Calu3 (cell line): ENCODE measurements around the gene NUP214. TPM values are rescaled to one million over a fixed set of nuclear protein-coding genes. Genes with fewer than 3 reads are reported as not detected.

Source experiments
- BruUV-seq: library from RNA; stranded (reverse); fragments of 400-500 nt; replicated peaks from 2 replicates; lab custom pipeline; 2021; lab: Mats Ljungman, UMichigan
- CTCF ChIA-PET: fragments of 300-600 bp; sonication (Branson Sonifier 250); formaldehyde crosslinking; loops from one replicate; lab custom pipeline; 2022; ENCODE audit warnings: antibody characterized with exemption; lab: Charles Lee
- DNase-seq: peaks from one replicate; pipeline ENCODE4 v3.0.0; 2022
- H3K27ac Mint-ChIP-seq: one replicate; pipeline ENCODE4 v1.8.0; 2022; ENCODE audit warnings: mixed read lengths; ENCODE audit not compliant: unreplicated experiment
- H3K27me3 Mint-ChIP-seq: one replicate; pipeline ENCODE4 v1.8.0; 2022; ENCODE audit warnings: mixed read lengths; ENCODE audit not compliant: unreplicated experiment
- H3K36me3 Mint-ChIP-seq: one replicate; pipeline ENCODE4 v1.8.0; 2022; ENCODE audit warnings: mild to moderate bottlenecking, moderate library complexity, mixed read lengths; ENCODE audit not compliant: insufficient read depth, unreplicated experiment
- H3K4me1 Mint-ChIP-seq: one replicate; pipeline ENCODE4 v1.8.0; 2022; ENCODE audit warnings: mild to moderate bottlenecking, low read depth, mixed read lengths; ENCODE audit not compliant: unreplicated experiment
- H3K4me3 Mint-ChIP-seq: one replicate; pipeline ENCODE4 v1.8.0; 2022; ENCODE audit warnings: mild to moderate bottlenecking, low read depth, moderate library complexity, mixed read lengths; ENCODE audit not compliant: unreplicated experiment
- H3K9me3 Mint-ChIP-seq: one replicate; pipeline ENCODE4 v1.8.0; 2022; ENCODE audit warnings: low read depth, mixed read lengths; ENCODE audit not compliant: unreplicated experiment
- intact Hi-C: fragments of 100-400 bp; cut with micrococcal nuclease; formaldehyde crosslinking; loops from one replicate; pipeline ENCODE4 v1.10.0; 2022; ENCODE audit not compliant: unreplicated experiment
- total RNA-seq: library from RNA; stranded (reverse); gene quantifications from 2 replicates; pipeline ENCODE4 v1.2.3, GENCODE V29; 2022
- TF ChIP-seq, protein P1 (sequence below): fragments of 200-600 bp; IDR thresholded peaks from one replicate; pipeline ENCODE4 v1.8.0; 2022; ENCODE audit warnings: antibody characterized with exemption; ENCODE audit not compliant: unreplicated experiment

Gene NUP214
- total RNA-seq, 1 experiment from 2014 or later: 50.0 TPM

DNA sequence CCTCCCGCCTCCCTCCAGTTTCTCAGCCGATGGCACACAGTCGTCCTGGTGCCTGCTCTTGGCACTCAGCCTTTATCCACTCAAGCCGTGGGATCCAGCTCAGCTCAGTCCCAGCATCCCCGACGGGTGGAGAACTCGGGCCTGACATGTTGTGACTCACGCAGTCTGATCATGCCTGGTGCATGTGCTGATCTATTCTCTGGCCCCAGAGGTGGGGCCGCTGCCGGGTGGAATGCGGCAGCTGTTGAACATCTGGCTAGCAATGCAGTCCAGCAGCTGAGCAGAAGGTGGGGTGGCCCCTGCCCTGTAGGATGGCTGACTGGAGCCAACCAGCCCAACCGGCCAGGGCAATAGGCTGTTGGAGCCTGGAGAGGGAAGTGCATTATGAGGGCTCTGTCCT, 30.8 kb upstream of the NUP214 start:
- DNase-seq: no peak
- Mint-ChIP-seq H3K36me3 (peaks cover 23% of the 10 kb centered on the region), H3K4me1 (no peaks in the 10 kb centered on the region), H3K27me3 (peaks cover 27% of the 10 kb centered on the region), H3K9me3 (no peaks in the 10 kb centered on the region), H3K4me3 (no peak overlapping the region), H3K27ac (no peak overlapping the region)
- CTCF ChIA-PET: interaction anchor here (0.7 kb wide), 1 partner anchor 177 kb away, joined by 3 read pairs; no protein-coding TSS in a partner anchor
- no TSS peak for BruUV-seq
- TF ChIP-seq, protein P1, sequence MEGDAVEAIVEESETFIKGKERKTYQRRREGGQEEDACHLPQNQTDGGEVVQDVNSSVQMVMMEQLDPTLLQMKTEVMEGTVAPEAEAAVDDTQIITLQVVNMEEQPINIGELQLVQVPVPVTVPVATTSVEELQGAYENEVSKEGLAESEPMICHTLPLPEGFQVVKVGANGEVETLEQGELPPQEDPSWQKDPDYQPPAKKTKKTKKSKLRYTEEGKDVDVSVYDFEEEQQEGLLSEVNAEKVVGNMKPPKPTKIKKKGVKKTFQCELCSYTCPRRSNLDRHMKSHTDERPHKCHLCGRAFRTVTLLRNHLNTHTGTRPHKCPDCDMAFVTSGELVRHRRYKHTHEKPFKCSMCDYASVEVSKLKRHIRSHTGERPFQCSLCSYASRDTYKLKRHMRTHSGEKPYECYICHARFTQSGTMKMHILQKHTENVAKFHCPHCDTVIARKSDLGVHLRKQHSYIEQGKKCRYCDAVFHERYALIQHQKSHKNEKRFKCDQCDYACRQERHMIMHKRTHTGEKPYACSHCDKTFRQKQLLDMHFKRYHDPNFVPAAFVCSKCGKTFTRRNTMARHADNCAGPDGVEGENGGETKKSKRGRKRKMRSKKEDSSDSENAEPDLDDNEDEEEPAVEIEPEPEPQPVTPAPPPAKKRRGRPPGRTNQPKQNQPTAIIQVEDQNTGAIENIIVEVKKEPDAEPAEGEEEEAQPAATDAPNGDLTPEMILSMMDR: no peak
- intact Hi-C loops: no loop called here

DNA sequence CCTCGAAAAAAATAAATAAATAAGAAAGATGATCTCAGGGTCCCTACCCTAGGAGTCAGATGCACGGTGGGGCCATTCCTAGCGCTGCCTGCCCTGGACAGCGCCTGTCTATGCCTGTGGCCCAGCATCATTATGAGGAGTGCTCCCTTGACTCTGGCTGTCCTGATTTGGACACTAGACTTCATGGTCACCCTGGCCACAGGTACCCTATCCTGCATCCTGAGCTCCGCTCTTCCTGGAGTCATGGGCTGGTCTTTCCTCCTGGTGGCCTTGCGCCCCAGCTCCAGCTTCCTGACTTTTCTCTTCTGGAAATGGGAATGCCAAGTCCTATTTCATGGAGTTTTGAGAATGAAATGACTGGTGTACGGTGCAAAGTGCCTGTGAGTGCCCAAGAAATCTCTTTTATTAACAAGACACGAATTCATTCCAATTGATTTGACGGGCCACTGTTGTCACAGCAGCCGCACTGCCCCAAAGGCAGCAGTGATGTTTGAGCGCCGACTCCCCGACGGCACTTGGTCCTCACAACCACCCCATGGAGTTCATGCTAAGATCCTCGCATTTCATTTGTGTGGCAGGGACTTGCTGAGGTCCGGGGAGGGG, 29.6 kb upstream of the NUP214 start:
- Mint-ChIP-seq H3K27ac (no peak overlapping the region), H3K36me3 (peaks cover 23% of the 10 kb centered on the region), H3K4me3 (peak overlapping the region; percentile 71), H3K27me3 (peaks cover 27% of the 10 kb centered on the region), H3K4me1 (no peaks in the 10 kb centered on the region), H3K9me3 (no peaks in the 10 kb centered on the region)
- DNase-seq: no peak
- CTCF ChIA-PET: no interaction called here
- TF ChIP-seq, protein P1: no peak
- intact Hi-C loops: no loop called here
- no TSS peak for BruUV-seq

DNA sequence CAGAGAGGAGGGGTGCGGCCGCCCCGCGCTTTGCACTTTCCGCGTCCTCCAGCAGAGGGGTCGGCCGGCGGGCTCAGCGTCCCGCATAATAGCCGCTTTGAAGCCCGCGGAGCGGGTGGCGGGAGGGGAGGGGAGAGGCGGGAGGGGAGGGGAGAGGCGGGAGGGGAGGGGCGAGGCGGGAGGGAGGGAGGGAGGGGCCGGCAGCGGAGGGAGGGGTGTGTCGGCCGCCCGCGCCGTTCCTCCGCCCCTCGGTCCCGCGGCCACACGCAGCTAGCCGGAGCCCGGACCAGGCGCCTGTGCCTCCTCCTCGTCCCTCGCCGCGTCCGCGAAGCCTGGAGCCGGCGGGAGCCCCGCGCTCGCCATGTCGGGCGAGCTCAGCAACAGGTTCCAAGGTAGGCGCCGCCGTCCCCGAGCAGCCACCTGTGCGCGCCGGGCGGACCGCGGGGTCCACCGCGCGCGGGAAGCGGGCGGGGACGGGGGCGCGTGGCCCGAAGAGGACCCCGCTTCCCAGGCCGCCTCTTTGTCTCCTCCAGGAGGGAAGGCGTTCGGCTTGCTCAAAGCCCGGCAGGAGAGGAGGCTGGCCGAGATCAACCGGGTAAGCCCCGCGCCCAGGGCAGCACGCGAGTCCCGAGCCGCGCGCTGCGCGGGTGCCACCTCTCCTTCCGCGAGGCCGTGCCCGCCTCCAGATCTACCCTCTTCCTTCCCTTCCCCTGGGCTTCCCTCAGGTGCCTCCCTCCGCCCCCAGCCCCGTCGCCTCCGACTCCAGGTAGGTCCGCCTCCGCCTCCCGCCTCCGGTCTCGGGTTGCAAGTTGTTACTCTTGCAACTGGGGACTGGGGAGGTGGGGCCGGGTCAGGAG, 28.9 kb upstream of the NUP214 start, which contains the start of gene AIF1L:
Gene AIF1L, plus strand, starts transcription at position 263 of the 857 bp plus-strand sequence. Its CDS starts 99 bp downstream, at position 362.
- Mint-ChIP-seq H3K27me3 (peaks cover 27% of the 10 kb centered on the region), H3K36me3 (peaks cover 23% of the 10 kb centered on the region), H3K4me3 (peak within 1 kb of the TSS; percentile 71), H3K4me1 (no peaks in the 10 kb centered on the region), H3K9me3 (no peaks in the 10 kb centered on the region), H3K27ac (no peak within 1 kb of the TSS)
- CTCF ChIA-PET: no interaction called here
- DNase-seq: peak; percentile 61
- no TSS peak for BruUV-seq
- intact Hi-C loops: no loop called here
- TF ChIP-seq, protein P1: no peak

DNA sequence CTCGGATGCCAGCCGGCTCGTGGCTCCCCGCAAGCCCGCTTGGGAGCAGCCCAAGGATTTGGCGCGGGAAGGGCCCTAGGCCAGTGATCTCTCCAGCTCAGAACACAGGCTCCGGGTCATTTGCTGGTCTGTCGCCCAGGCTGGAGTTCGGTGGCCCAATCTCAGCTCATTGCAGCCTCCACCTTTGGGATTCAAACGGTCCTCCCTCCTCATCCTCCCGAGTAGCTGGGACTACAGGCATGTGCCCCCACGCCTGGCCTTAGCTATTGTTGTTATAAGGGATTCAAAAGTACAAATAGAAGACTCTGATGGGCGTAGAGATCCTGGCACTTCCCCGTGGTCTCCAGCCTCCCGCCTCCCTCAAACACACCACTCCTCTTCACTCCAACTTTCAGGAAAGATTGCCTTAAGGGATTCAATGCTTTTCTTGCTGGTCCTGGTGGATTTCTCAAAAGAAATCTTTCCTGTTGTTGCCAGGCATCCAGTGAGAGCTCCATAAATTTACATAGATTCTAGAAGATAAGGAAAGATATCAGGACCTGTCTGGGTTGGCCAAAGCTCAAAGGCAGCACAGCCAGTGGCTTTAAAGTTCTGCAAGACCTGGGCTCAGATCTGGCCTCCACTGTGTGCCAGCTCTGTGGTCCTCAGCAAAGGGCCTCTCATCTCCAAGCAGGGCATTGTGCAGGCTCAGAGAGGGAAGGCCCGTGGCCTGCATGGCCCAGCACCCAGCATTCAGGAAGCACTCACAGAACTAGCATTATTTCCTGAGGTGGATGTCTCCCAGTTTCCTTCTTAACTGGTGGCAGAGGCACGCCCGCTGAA, 28.0 kb upstream of the NUP214 start:
- TF ChIP-seq, protein P1: no peak
- H3K27ac Mint-ChIP-seq: no peak overlapping the region
- H3K4me1 Mint-ChIP-seq: no peaks in the 10 kb centered on the region
- no peak for DNase-seq
- H3K27me3 Mint-ChIP-seq: peaks cover 27% of the 10 kb centered on the region
- H3K9me3 Mint-ChIP-seq: no peaks in the 10 kb centered on the region
- intact Hi-C loops: no loop called here
- TSS peak; percentile 41 for BruUV-seq
- CTCF ChIA-PET: no interaction called here
- peak overlapping the region; percentile 71 for H3K4me3 Mint-ChIP-seq
- peaks cover 23% of the 10 kb centered on the region for H3K36me3 Mint-ChIP-seq
